Activated CD4-positive, CD25-positive, alpha-beta regulatory T cell treated with anti-CD3 and anti-CD28 coated beads, Interleukin-2, amount 50 U/mL, for 16 hours (primary cell): ENCODE measurements around the gene CMC1.

Source experiments
- DNase-seq: peaks from one replicate; pipeline ENCODE4 v3.0.0-alpha.2; 2020; ENCODE audit warnings: low read depth, low spot score

CMC1 gene

DNA sequence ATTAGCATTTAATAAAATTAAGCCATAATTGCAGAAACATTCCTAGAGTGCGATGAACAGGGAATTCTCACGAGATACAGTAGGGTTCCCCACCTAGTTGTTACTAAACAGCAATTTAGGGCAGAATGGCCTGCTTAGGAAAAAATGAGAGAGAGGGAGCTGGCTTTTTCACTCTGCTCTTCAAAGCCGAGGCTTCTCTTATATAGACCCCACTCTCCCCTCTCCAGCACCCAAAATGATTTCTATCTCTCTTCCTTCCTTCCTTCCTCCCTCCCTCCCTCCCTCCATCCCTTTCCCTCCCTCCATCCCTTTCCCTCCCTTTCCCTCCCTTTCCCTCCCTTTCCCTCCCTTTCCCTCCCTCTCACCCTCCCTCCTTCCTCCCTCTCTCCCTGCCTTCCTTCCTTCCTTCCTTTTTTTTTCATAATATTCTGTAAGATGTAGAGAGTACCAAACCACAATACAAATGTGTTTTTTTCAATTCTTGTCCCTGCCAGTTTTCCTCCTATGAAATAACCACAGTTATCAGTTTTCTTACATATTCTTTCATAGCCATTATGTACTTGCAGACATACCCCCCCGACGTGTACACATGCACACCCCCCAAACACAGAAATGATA, 59.0 kb downstream of the CMC1 start:
- DNase-seq, result no peak

- DNase-seq, result no peak
Observed at GRCh38 chr3:28301688-28302087, 60.3 kb downstream of the CMC1 start.

GRCh38 chr3:28308196-28308595, 66.8 kb downstream of the CMC1 start:
- DNase-seq, result no peak

DNA sequence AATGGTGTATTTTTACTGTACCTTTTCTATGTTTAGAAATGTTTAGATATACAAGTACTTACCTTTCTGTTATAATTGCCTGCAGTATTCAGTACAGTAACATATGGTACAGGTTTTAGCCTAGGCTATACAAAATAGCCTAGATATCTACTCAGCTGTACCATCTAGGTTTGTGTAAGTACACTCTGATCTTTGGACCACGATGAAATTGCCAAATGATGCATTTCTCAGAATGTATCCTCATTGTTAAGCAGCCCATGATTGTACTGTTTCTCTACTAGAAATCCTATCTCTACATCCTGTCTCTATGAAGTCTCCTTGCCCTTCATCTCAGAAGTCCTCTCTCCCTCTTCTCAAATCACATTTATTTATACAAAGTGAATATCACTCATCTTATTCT, 74.3 kb downstream of the CMC1 start:
- no peak for DNase-seq

- no peak for DNase-seq
Observed at GRCh38 chr3:28316226-28316625, 74.8 kb downstream of the CMC1 start.

- DNase-seq, result no peak
Observed at GRCh38 chr3:28317438-28318022, 76.1 kb downstream of the CMC1 start.

DNA sequence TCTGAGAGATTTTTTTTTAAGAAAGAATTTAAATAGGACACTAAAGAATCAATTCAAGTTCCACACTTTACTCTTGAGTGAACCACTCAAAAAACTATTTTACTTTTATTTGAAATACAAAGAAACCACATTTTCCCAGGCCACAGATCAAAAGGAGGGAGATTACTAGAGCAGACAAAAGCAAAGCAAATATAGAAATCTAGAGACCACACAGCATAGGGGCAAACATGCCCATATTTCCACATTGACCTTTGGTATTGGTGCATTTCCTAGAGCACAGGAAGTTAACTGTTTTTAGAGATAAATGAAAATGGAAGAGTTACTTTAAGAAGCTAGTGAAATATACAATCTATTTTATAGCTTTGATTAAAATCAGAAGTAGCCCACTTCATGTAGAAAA, 79.6 kb downstream of the CMC1 start:
- DNase-seq, result no peak

GRCh38 chr3:28322464-28322863, 81.0 kb downstream of the CMC1 start:
- no peak for DNase-seq

- no peak for DNase-seq
Observed at GRCh38 chr3:28326458-28326926, 85.1 kb downstream of the CMC1 start.

GRCh38 chr3:28328188-28329151, 87.1 kb downstream of the CMC1 start:
- no peak for DNase-seq

DNA sequence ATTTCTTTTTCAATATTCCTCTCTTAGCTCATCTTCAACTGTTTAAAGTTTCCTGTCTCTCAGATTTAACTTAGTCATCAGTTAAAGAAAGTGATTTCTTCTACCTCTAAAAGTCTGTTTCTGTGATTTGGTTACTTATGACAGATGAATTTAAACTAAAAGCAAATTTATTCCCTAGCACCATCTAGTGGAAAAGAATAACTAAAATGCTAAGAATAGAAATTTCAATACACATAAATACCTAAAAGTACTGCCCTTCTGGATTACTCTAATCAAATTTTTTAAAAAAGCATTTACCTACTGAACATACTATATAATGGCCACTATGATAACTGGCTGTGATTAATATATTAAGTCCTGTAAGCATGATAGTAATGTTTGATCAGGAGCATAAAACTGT, 93.1 kb downstream of the CMC1 start:
- DNase-seq, result no peak

DNA sequence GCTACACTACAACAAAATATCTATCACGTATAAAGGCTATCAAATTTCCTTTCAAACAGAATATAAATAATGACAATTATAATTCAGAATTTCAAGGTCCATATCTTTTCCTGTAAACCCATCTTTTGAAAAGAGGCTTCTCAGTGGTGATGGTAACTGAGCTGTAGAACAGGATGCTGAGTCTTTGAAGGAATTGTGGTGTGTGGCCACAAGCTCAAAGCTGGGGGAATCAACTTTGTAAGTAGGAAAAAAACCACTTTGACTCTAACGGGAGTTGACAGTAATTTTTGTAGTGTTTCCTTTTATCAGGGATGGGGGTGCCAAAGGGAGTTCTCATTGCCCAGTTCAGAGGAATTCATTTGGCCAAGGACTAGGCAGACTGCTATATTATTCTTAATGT, 93.8 kb downstream of the CMC1 start:
- no peak for DNase-seq

DNA sequence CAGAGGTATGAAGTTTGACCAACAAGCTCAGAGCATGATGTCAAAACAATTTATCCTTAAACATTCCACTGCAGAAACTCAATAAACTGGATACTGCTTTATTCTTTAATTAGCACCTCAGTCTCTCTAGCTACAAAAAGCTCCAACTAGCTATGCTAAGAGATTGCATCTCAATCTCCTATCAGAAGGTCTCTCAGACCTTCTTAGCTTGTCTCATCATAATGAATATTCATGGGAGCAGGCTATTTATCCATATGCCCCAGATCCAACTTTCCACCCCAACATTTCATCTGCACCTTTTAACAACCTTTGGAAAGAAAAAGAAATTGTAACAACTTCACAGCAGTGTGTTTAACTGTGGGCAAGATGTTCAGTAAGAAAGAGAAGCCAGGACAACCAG, 95.8 kb downstream of the CMC1 start:
- DNase-seq, result no peak

- DNase-seq, result no peak
Observed at GRCh38 chr3:28343144-28343543, 101.7 kb downstream of the CMC1 start.

- DNase-seq, result no peak
Observed at GRCh38 chr3:28345690-28346089, 104.3 kb downstream of the CMC1 start.

GRCh38 chr3:28347374-28348264, 106.2 kb downstream of the CMC1 start:
- DNase-seq, result no peak

DNA sequence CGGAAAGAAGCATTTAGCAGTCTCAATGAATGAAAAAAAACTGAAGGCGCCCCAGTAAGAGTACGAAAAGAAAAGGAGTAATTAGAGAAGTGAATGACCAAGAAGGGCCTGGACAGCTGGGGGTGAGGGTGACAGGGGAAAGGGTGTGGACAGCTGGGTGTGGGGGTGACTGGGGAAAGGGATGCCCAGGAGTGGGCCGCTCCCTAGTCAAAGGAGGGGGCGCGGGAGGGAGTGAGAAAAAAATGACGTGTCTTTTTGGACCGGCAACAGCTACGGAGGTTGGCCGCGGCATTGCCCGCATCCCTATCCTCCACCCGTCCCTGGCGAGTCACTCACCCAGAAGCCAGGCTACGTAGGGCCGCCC, 106.8 kb downstream of the CMC1 start:
- no peak for DNase-seq

GRCh38 chr3:28348629-28349468, 107.4 kb downstream of the CMC1 start, which contains the start of the genes AZI2 and ZCWPW2:
TSS of gene AZI2 (minus strand) at chr3:28348824. CDS start at chr3:28340617, 8,207 bp downstream.
TSS of gene ZCWPW2 (plus strand) at chr3:28348721. CDS start at chr3:28413069, 64,348 bp downstream.
- DNase-seq, result peak; percentile 81

DNA sequence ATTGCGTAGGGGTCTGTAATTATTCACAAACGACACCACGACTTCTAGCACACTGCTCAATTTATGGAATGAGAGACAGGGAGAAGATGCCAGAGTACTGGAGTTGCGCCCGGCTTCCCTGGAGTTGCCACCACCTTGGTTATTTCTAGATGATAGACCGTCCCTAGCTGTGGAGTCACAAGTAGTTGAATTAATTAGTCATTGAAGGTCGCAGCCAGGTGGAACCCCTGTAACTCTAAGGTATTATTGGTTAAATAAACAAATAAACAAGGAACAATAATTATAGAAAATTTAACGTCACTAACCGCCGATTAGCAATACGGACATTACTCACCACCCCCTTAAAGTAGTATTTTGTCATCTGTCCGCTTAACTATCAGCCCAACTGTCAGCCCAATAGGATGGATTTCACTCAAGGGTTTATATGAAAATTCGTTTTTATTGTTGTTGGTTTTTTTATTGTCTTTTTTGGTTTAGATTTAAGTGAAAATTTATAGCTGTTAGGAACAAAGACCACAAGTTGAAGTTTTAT, 108.1 kb downstream of the CMC1 start:
- DNase-seq, result no peak
